Measurements from ENCODE around the gene CPEB1. TPM values are rescaled to one million over a fixed set of nuclear protein-coding genes. Genes with fewer than 3 reads are reported as not detected.

The CPEB1 gene
- 0.80 TPM for polyA plus RNA-seq (2013, experiment 1 of 2)
- 0.73 TPM for polyA plus RNA-seq (2013, experiment 2 of 2)

DNA sequence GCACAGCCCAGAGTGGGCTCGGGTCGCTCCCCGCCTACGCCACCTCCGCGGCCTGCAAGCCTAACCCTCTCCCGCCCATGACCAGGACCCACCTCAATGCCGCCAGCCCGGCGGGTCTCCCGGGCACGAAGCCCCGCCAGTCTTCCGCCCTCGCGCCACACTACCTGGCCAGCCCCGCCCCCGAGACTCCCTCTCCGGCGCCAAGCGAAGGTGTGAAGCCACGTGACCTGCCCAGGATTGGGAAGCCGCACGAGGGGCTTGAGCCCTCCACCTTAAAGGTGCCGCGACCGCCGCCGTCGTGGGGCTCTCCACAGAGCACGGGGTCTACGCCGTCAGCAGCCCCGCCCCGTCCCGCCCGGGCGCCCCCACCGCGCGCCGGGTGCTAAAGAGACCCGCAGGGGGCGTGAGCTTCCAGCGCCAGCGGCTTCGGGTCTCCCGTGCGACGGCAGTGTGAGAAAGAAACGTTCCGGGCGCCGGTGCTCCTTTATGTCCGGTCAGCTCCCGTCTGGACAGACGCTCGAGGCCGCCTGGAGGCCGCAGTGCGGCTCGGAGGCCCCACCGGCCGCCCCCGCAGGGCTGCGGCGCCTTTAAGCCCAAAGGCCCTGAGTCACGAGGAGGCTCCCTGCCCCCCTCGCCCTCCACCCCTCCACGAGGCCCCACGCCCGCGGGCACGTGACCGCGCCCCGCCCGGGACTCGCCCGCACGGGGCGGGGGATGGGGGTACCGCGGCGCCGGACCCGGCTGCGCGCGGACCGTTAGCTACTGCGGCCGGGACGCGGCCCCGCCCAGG is at the start of gene CPEB1:
TSS of gene CPEB1 (minus strand) at position 319 of the 790 bp plus-strand sequence. CDS start 18,904 bp downstream, outside the sequence.
- Histone ChIP-seq H3K4ac (ENCODE audit: low read depth in 1 of 2, low read length in 2 of 2) (no peak within 1 kb of the TSS), H4K91ac (ENCODE audit: low read length) (peak within 1 kb of the TSS; percentile 27), H3K79me1 (replicated peaks; ENCODE audit: low read length, poor library complexity, severe bottlenecking) (no peaks in the 10 kb centered on the region), H3K4me3 (ENCODE audit: insufficient read depth in 1 of 2, low read depth in 1 of 2, low read length in 2 of 2) (peak within 1 kb of the TSS; percentile 55 to 76), H2BK15ac (ENCODE audit: low read depth, poor library complexity, severe bottlenecking) (no peak within 1 kb of the TSS), H3K9ac (ENCODE audit: low read length) (peak within 1 kb of the TSS; percentile 74), H3K14ac (ENCODE audit: low read length in 2 of 2) (no peak within 1 kb of the TSS), H4K8ac (ENCODE audit: low read length) (peak within 1 kb of the TSS; percentile 15), H3K23ac (ENCODE audit: low read length in 2 of 2) (peak within 1 kb of the TSS in 1 of 2 experiments; percentile 31), H3K4me2 (ENCODE audit: low read length, poor library complexity, severe bottlenecking) (peak within 1 kb of the TSS; percentile 97), H3K36me3 (ENCODE audit: control insufficient read depth in 1 of 2, insufficient read depth in 2 of 2, low read depth in 1 of 2, low read length in 2 of 2) (no peaks in the 10 kb centered on the region), H2BK5ac (ENCODE audit: low read depth, low read length, poor library complexity, severe bottlenecking) (no peak within 1 kb of the TSS), H3K27ac (ENCODE audit: low read length, poor library complexity, severe bottlenecking) (no peak within 1 kb of the TSS), H3K27me3 (ENCODE audit: control insufficient read depth in 1 of 2, insufficient read depth in 1 of 2, low read length in 2 of 2) (peaks cover 0 to 70% of the 10 kb centered on the region in 2 experiments), H3K9me3 (ENCODE audit: control insufficient read depth, low read length) (no peaks in the 10 kb centered on the region), H2AK5ac (ENCODE audit: low read length, severe bottlenecking) (no peak within 1 kb of the TSS), H2AFZ (ENCODE audit: low read depth, low read length) (no peak within 1 kb of the TSS), H3K4me1 (ENCODE audit: control insufficient read depth, insufficient read depth, low read depth, low read length) (peaks cover 19% of the 10 kb centered on the region), H2BK12ac (ENCODE audit: low read length in 2 of 2) (no peak within 1 kb of the TSS), H2BK120ac (ENCODE audit: low read depth, low read length) (no peak within 1 kb of the TSS), H3K18ac (ENCODE audit: low read depth in 1 of 2, low read length in 2 of 2) (peak within 1 kb of the TSS in 1 of 2 experiments; percentile 43)
- WGBS = 40% methylated on average over 50 of the region's 96 CpGs
- peak; percentile 15 for DNase-seq

DNA sequence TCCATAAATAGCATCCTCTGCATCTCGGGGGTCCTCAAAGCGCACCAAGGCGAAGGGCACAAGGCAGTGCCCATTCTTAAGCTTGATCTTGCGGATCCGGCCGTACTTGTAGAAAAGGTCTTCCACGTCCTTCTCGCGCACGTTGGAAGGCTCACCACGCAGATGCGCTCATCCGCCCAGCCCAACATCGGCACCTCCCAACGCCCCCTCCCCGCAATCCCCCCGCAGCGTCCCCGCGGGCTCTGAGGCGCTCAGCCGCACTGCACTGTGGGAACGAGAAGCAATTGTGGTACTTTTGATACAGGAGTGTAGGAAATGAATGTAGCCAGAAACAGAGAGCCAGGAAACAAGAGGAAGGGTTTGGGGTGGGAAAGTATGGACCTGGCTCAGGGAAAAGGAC is 45.0 kb upstream of the CPEB1 start:
- H3K36me3 ChIP-seq (ENCODE audit: control insufficient read depth in 1 of 2, insufficient read depth in 2 of 2, low read depth in 1 of 2, low read length in 2 of 2) = no peaks in the 10 kb centered on the region
- H2AFZ ChIP-seq (ENCODE audit: low read depth, low read length) = no peak overlapping the region
- H3K4me2 ChIP-seq (ENCODE audit: low read length, poor library complexity, severe bottlenecking) = no peak overlapping the region
- H4K91ac ChIP-seq (ENCODE audit: low read length) = no peak overlapping the region
- no peak overlapping the region for H3K18ac ChIP-seq (ENCODE audit: low read depth in 1 of 2, low read length in 2 of 2)
- H2BK120ac ChIP-seq (ENCODE audit: low read depth, low read length) = no peak overlapping the region
- no peaks in the 10 kb centered on the region for H3K9me3 ChIP-seq (ENCODE audit: control insufficient read depth, low read length)
- no peaks in the 10 kb centered on the region for H3K79me1 ChIP-seq (replicated peaks; ENCODE audit: low read length, poor library complexity, severe bottlenecking)
- no peaks in the 10 kb centered on the region for H3K4me1 ChIP-seq (ENCODE audit: control insufficient read depth, insufficient read depth, low read depth, low read length)
- H3K4me3 ChIP-seq (ENCODE audit: insufficient read depth in 1 of 2, low read depth in 1 of 2, low read length in 2 of 2) = no peak overlapping the region
- WGBS = 95% methylated on average over 23 of the region's 23 CpGs
- no peak overlapping the region for H2BK5ac ChIP-seq (ENCODE audit: low read depth, low read length, poor library complexity, severe bottlenecking)
- no peak overlapping the region for H2AK5ac ChIP-seq (ENCODE audit: low read length, severe bottlenecking)
- H3K27me3 ChIP-seq (ENCODE audit: control insufficient read depth in 1 of 2, insufficient read depth in 1 of 2, low read length in 2 of 2) = no peaks in the 10 kb centered on the region
- H3K9ac ChIP-seq (ENCODE audit: low read length) = no peak overlapping the region
- DNase-seq = no peak
- no peak overlapping the region for H2BK15ac ChIP-seq (ENCODE audit: low read depth, poor library complexity, severe bottlenecking)
- H3K27ac ChIP-seq (ENCODE audit: low read length, poor library complexity, severe bottlenecking) = no peak overlapping the region
- H3K4ac ChIP-seq (ENCODE audit: low read depth in 1 of 2, low read length in 2 of 2) = no peak overlapping the region
- H4K8ac ChIP-seq (ENCODE audit: low read length) = no peak overlapping the region
- no peak overlapping the region for H3K14ac ChIP-seq (ENCODE audit: low read length in 2 of 2)
- no peak overlapping the region for H2BK12ac ChIP-seq (ENCODE audit: low read length in 2 of 2)
- H3K23ac ChIP-seq (ENCODE audit: low read length in 2 of 2) = no peak overlapping the region

DNA sequence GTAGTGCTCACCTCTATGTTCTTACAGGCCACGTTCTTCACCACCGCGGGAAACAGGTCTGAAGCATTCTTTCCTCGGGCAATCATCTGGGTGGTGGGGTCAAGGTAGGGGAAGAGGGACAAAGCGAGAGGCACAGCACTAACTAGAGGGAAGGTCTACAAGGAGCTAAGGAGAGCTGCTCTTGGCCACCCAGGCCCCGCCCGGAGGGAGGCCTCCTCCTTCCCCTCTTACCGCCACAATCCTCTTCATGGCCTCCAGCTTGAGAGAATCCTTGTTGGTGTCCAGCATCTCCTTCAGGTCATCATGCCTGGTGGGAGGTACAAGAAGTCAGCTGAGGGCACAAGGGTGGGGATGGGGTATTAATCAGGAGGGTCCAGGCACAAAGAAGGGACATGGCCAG is 42.0 kb upstream of the CPEB1 start:
- H3K36me3 ChIP-seq (ENCODE audit: control insufficient read depth in 1 of 2, insufficient read depth in 2 of 2, low read depth in 1 of 2, low read length in 2 of 2) = no peaks in the 10 kb centered on the region
- H2AK5ac ChIP-seq (ENCODE audit: low read length, severe bottlenecking) = no peak overlapping the region
- no peak overlapping the region for H3K9ac ChIP-seq (ENCODE audit: low read length)
- H3K27ac ChIP-seq (ENCODE audit: low read length, poor library complexity, severe bottlenecking) = no peak overlapping the region
- no peak overlapping the region for H3K18ac ChIP-seq (ENCODE audit: low read depth in 1 of 2, low read length in 2 of 2)
- no peak overlapping the region for H2BK120ac ChIP-seq (ENCODE audit: low read depth, low read length)
- H3K9me3 ChIP-seq (ENCODE audit: control insufficient read depth, low read length) = no peaks in the 10 kb centered on the region
- H4K91ac ChIP-seq (ENCODE audit: low read length) = no peak overlapping the region
- H3K27me3 ChIP-seq (ENCODE audit: control insufficient read depth in 1 of 2, insufficient read depth in 1 of 2, low read length in 2 of 2) = peaks cover 0 to 6% of the 10 kb centered on the region in 2 experiments
- no peak overlapping the region for H4K8ac ChIP-seq (ENCODE audit: low read length)
- no peak overlapping the region for H2BK5ac ChIP-seq (ENCODE audit: low read depth, low read length, poor library complexity, severe bottlenecking)
- 89% methylated on average over 5 of the region's 8 CpGs for WGBS
- H3K23ac ChIP-seq (ENCODE audit: low read length in 2 of 2) = no peak overlapping the region
- no peak overlapping the region for H2BK15ac ChIP-seq (ENCODE audit: low read depth, poor library complexity, severe bottlenecking)
- H3K4ac ChIP-seq (ENCODE audit: low read depth in 1 of 2, low read length in 2 of 2) = no peak overlapping the region
- H3K4me3 ChIP-seq (ENCODE audit: insufficient read depth in 1 of 2, low read depth in 1 of 2, low read length in 2 of 2) = no peak overlapping the region
- no peak overlapping the region for H3K14ac ChIP-seq (ENCODE audit: low read length in 2 of 2)
- no peaks in the 10 kb centered on the region for H3K4me1 ChIP-seq (ENCODE audit: control insufficient read depth, insufficient read depth, low read depth, low read length)
- no peak for DNase-seq
- H2BK12ac ChIP-seq (ENCODE audit: low read length in 2 of 2) = no peak overlapping the region
- no peak overlapping the region for H2AFZ ChIP-seq (ENCODE audit: low read depth, low read length)
- H3K4me2 ChIP-seq (ENCODE audit: low read length, poor library complexity, severe bottlenecking) = no peak overlapping the region
- H3K79me1 ChIP-seq (replicated peaks; ENCODE audit: low read length, poor library complexity, severe bottlenecking) = no peaks in the 10 kb centered on the region

DNA sequence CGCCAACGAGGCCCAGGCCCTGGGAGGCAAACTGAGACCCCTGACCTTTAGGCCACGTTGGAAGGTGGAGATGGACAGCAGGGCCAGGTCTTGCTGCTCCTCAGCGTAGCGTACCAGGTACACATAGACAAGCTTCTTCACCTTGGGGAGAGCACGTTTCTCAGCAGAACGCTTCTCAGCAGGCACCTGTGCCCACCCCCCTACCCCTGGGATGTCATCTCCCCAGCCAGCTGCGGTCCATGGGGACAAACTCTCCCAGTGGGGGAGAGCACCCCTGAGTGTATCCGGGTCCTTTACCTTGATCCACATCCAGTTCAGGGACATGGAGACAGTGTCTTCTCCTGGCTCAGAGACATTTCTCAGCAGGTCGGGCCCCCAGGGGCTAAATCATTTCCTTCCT is 41.5 kb upstream of the CPEB1 start:
- Histone ChIP-seq H2AK5ac (ENCODE audit: low read length, severe bottlenecking) (no peak overlapping the region), H2AFZ (ENCODE audit: low read depth, low read length) (no peak overlapping the region), H2BK120ac (ENCODE audit: low read depth, low read length) (no peak overlapping the region), H3K27me3 (ENCODE audit: control insufficient read depth in 1 of 2, insufficient read depth in 1 of 2, low read length in 2 of 2) (peaks cover 0 to 9% of the 10 kb centered on the region in 2 experiments), H3K4ac (ENCODE audit: low read depth in 1 of 2, low read length in 2 of 2) (no peak overlapping the region), H4K91ac (ENCODE audit: low read length) (no peak overlapping the region), H3K9ac (ENCODE audit: low read length) (no peak overlapping the region), H3K9me3 (ENCODE audit: control insufficient read depth, low read length) (no peaks in the 10 kb centered on the region), H3K14ac (ENCODE audit: low read length in 2 of 2) (peak overlapping the region in 1 of 2 experiments; percentile 59), H3K4me1 (ENCODE audit: control insufficient read depth, insufficient read depth, low read depth, low read length) (no peaks in the 10 kb centered on the region), H2BK15ac (ENCODE audit: low read depth, poor library complexity, severe bottlenecking) (no peak overlapping the region), H3K4me3 (ENCODE audit: insufficient read depth in 1 of 2, low read depth in 1 of 2, low read length in 2 of 2) (no peak overlapping the region), H3K36me3 (ENCODE audit: control insufficient read depth in 1 of 2, insufficient read depth in 2 of 2, low read depth in 1 of 2, low read length in 2 of 2) (no peaks in the 10 kb centered on the region), H3K4me2 (ENCODE audit: low read length, poor library complexity, severe bottlenecking) (no peak overlapping the region), H3K79me1 (replicated peaks; ENCODE audit: low read length, poor library complexity, severe bottlenecking) (no peaks in the 10 kb centered on the region), H3K23ac (ENCODE audit: low read length in 2 of 2) (no peak overlapping the region), H4K8ac (ENCODE audit: low read length) (no peak overlapping the region), H3K18ac (ENCODE audit: low read depth in 1 of 2, low read length in 2 of 2) (no peak overlapping the region), H2BK5ac (ENCODE audit: low read depth, low read length, poor library complexity, severe bottlenecking) (no peak overlapping the region), H3K27ac (ENCODE audit: low read length, poor library complexity, severe bottlenecking) (no peak overlapping the region), H2BK12ac (ENCODE audit: low read length in 2 of 2) (no peak overlapping the region)
- WGBS = 75% methylated on average over 9 of the region's 10 CpGs
- no peak for DNase-seq

Measured in mesenchymal stem cell (in vitro differentiated cells and primary cell).